GM23338 (cell line): Measurements from ENCODE around the gene AXIN2.

Experiments used
- CTCF ChIP-seq, 2 experiments: fragments of 200-600 bp in 1 of 2; sonication (generic) in 1 of 2; conservative IDR thresholded peaks; 2 replicates each; pipeline versions ENCODE4 v1.5.1 to v1.6.1; 2016 to 2017; ENCODE audit warnings: antibody characterized with exemption in 2 of 2, low read depth in 2 of 2, mild to moderate bottlenecking in 2 of 2, moderate library complexity in 1 of 2
- EZH2 ChIP-seq: fragments of 200-600 bp; sonication (generic); IDR thresholded peaks from one replicate; pipeline ENCODE4 v1.8.0; 2017; ENCODE audit warnings: antibody characterized with exemption, mild to moderate bottlenecking, low read depth; ENCODE audit not compliant: unreplicated experiment
- POLR2AphosphoS5 ChIP-seq: IDR thresholded peaks from 2 replicates; pipeline ENCODE4 v1.6.1; 2016; ENCODE audit warnings: antibody characterized with exemption, low read depth
- REST ChIP-seq: IDR thresholded peaks from one replicate; pipeline ENCODE4 v1.6.1; 2018; ENCODE audit warnings: antibody characterized with exemption; ENCODE audit not compliant: unreplicated experiment
- ZNF462 ChIP-seq: fragments of 250-450 bp; sonication (Bioruptor Pico); IDR thresholded peaks from 2 replicates; pipeline ENCODE4 v1.5.0; 2020; ENCODE audit warnings: mild to moderate bottlenecking, moderate library complexity

DNA sequence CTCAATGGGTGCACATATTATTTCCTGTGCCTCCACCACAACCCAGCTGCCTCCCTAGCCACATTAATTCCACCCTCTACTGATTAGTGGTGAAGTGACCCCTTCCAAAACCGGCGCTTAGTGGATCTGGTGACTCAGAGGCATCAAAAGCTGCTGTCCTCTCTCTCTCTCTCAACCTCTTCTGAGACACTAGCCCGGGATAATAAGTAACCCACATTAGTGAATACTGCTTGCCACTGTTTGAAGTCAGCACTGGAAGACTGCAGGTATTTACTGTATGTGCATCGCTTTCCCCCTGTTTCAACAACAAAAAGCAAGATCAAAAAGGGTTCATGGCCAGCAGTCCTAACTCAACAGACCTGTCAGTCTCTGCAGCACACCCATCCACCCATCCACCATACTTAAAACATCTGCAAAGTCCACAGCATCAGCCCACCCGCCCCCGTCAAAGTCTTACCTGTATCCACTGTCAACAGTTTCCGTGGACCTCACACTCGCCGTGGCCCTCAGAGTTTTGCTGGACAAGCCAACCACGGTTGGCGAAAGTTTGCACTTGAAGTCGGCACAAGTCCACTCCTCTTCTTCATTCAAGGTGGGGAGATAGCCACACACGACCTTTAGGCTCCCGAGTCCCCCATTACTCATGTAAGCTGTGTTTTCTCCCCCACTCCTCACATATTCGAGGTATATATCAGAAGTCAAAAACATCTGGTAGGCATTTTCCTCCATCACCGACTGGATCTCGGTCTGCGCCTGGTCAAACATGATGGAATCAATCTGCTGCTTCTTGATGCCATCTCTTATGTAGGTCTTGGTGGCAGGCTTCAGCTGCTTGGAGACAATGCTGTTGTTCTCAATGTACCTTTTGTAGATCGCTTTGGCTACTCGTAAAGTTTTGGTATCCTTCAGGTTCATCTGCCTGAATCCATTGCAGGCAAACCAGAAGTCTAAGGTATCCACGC lies 3.8 kb downstream of the AXIN2 start:
- no peak for TF ChIP-seq CTCF (conservative IDR thresholded peaks at IDR 0.05; ENCODE audit: low read depth in 2 of 2)
- TF ChIP-seq REST, result no peak
- no peak for TF ChIP-seq EZH2
- no peak for TF ChIP-seq POLR2AphosphoS5
- no peak for TF ChIP-seq ZNF462 (CRISPR knock-in tag)
